Measurements from ENCODE around the gene SGIP1.
A peak's percentile ranks its signal among the peaks of the same experiment; 100 is the strongest.

Gene SGIP1

DNA sequence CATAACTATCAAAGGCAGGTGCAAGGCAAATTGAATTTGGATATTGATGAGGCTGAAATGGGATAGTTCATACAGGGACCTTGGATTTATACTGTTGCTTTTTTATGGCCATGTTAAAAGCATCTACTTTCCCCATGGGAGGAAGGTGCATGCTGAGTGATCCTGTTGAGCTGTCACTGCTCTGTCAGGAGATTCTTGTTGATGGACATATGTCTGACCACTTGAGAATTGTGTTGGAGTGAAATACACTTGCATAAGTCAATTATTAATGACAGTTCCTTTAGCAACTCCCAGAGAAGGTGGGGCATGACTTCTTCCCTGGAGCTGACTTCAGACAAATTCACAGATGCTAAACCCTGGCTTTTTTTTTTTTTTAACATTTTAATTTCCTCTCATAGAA is 159.9 kb downstream of the SGIP1 start:
- TF ChIP-seq, protein P1, sequence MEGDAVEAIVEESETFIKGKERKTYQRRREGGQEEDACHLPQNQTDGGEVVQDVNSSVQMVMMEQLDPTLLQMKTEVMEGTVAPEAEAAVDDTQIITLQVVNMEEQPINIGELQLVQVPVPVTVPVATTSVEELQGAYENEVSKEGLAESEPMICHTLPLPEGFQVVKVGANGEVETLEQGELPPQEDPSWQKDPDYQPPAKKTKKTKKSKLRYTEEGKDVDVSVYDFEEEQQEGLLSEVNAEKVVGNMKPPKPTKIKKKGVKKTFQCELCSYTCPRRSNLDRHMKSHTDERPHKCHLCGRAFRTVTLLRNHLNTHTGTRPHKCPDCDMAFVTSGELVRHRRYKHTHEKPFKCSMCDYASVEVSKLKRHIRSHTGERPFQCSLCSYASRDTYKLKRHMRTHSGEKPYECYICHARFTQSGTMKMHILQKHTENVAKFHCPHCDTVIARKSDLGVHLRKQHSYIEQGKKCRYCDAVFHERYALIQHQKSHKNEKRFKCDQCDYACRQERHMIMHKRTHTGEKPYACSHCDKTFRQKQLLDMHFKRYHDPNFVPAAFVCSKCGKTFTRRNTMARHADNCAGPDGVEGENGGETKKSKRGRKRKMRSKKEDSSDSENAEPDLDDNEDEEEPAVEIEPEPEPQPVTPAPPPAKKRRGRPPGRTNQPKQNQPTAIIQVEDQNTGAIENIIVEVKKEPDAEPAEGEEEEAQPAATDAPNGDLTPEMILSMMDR (conservative IDR thresholded peaks at IDR 0.05; ENCODE audit: low read depth, low read length): no peak

DNA sequence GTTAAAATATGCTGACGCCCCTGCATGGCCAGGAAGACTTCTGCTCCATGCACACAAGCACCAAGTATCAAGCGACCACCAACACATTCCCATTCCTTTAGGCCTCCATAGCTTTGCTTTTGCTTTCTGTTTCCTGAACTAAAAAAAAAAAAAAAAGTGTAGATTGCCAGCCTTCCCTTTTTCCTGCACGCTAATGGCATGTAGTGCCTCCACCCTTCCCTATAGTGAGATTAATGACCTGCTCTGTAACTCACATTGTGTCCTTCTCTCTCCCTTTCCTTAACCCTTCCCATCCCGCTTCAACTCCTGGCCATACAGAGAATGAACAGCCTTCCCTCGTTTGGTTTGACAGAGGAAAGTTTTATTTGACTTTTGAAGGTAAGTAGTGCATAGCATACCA is 161.2 kb downstream of the SGIP1 start:
- H3K4me3 ChIP-seq (ENCODE audit: low read length): no peak overlapping the region
- no peak for DNase-seq (ENCODE audit: low read depth)
- TF ChIP-seq, protein P1 (conservative IDR thresholded peaks at IDR 0.05; ENCODE audit: low read depth, low read length): no peak

More for the DNA sequence above, 159.9 kb downstream of the SGIP1 start:
- H3K4me3 ChIP-seq (ENCODE audit: low read length): no peak overlapping the region
- DNase-seq (ENCODE audit: low read depth): no peak

DNA sequence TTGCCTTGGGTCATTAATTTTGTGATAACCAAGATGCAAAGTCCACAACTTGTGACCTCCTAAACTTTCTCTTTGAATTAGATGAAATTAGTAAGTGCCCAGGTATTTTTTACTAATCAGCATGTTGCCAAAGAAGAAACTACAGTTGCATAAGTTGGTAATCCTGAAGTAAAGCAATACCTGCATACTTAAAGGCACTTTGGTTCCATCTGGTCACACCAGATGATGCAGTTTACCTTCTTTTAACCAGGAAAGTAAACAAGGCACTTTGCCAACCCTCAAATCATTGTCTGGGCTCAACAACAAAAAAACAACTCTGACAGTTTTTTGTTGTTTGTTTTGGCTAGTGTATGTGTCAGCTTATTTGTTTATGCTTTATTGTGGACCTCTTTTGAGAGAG is 162.8 kb downstream of the SGIP1 start:
- H3K4me3 ChIP-seq (ENCODE audit: low read length): no peak overlapping the region
- TF ChIP-seq, protein P1 (conservative IDR thresholded peaks at IDR 0.05; ENCODE audit: low read depth, low read length): no peak
- DNase-seq (ENCODE audit: low read depth): no peak

DNA sequence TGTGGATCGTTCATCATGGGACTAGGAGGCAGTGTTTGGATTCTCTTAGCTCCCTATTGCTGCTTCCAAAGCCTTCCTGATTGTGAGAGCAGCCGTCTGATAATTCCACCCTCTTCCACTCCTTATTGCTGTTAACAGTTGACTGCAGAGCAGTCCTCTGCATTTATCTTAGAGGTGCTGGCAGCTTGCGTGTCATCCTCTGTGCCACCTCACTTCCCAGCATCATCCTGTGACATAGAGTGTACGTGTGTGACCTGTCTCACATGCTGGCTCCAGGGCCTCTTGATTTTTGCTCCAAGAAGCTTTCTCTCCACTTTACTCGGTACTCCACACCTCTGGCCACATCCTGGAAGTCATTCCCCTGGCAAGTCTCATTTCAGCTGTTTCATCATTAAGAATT is 165.3 kb downstream of the SGIP1 start:
- TF ChIP-seq, protein P1 (conservative IDR thresholded peaks at IDR 0.05; ENCODE audit: low read depth, low read length): no peak
- H3K4me3 ChIP-seq (ENCODE audit: low read length): no peak overlapping the region
- DNase-seq (ENCODE audit: low read depth): no peak

DNA sequence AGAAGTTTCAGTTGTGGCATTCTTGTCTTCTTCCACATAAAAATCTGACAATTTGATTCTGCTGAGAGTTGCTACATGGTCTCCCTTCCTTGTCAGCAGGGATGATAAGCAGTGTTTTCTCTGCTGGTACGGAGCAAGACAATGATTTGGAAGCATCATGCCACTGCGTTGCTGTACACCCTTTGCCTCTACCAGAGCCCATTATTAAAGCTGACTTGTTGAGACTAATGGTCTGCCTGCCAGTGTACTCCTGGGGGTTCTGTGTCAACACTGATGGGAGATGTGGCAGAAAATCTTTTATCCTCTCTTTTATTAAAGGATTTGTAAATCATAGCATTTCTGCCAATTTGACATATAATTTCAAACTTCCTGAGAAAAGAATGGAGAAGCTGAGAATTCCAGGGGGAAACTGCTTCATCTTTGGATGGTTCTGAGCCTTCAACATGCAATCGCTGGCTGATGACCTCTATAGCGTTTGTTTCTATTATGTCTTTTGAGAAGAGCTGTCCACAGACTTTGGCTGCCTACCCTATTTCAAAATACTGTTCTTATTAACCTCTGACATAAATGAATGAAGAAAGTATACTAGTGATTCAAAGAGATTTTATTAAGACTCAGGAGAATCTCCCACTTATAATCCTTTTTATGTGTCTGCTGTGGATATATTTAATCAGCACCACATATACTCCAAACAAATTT is 170.4 kb downstream of the SGIP1 start:
- no peak for DNase-seq (ENCODE audit: low read depth)
- TF ChIP-seq, protein P1 (conservative IDR thresholded peaks at IDR 0.05; ENCODE audit: low read depth, low read length): no peak

DNA sequence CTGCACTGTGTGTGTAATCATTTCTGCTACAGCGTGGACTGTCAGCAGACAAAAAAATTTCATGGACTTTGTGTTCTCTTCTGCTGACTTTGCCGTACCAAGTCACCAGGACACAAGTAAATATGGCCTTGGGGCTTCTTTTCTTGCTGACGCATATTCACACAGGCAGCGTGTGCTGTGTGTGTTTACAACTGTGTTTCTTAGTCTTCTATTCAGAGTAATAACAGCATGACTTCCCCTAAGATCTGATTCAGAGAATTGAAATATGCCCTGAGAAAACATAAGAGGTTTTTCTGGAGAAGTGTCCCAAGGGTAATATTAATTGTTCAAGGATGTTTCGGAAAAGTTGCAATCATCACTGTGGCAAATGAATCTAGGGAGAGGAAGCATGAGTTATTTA is 171.2 kb downstream of the SGIP1 start:
- no peak for DNase-seq (ENCODE audit: low read depth)
- no peak overlapping the region for H3K4me3 ChIP-seq (ENCODE audit: low read length)
- TF ChIP-seq, protein P1 (conservative IDR thresholded peaks at IDR 0.05; ENCODE audit: low read depth, low read length): no peak

More for the DNA sequence above, 170.4 kb downstream of the SGIP1 start:
- no peak overlapping the region for H3K4me3 ChIP-seq (ENCODE audit: low read length)

DNA sequence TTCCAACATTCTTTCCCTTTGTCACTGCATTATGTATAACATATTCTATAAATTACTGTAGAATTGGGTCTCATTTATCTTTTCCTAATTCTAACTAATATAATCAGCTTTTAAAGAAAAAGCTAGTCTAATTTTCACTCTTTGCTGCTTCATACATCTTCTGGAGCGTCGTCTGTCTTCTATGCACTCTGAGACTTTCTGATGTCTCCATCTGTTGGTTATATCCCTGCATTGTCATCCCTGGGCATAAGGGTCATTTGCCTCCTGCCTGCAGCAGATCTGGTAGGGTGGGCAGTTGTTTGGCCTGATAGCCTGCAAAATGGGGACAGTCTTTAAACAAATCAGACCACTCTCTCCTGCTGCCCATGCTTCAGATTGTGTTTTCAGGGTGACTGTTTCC is 177.5 kb downstream of the SGIP1 start:
- TF ChIP-seq, protein P1 (conservative IDR thresholded peaks at IDR 0.05; ENCODE audit: low read depth, low read length): peak; percentile 22
- no peak overlapping the region for H3K4me3 ChIP-seq (ENCODE audit: low read length)
- DNase-seq (ENCODE audit: low read depth): no peak

Data from retinal pigment epithelial cell (primary cell).